GM18508 (cell line): ENCODE measurements around the gene HERC2.
"Not testable (repeated sequence)": the region's sequence is repeated elsewhere in the genome, so short reads cannot be mapped to it uniquely, and the experiment has no call there.

Experiments used
- ATAC-seq: cut with Tn5 transposase; IDR thresholded peaks from one replicate; pipeline ENCODE4 v1.9.1; 2021; ENCODE audit warnings: moderate number of reproducible peaks; ENCODE audit not compliant: insufficient read depth, unreplicated experiment

Gene HERC2

GRCh38 chr15:28286659-28287058 lies 35.3 kb downstream of the HERC2 start:
- not testable (repeated sequence) for ATAC-seq

- ATAC-seq: no peak
Observed at GRCh38 chr15:28286031-28286430, 35.9 kb downstream of the HERC2 start.

GRCh38 chr15:28281876-28282275 lies 40.1 kb downstream of the HERC2 start:
- no peak for ATAC-seq

GRCh38 chr15:28274635-28275034 lies 47.3 kb downstream of the HERC2 start:
- ATAC-seq: no peak

GRCh38 chr15:28273873-28274610 lies 47.9 kb downstream of the HERC2 start:
- no peak for ATAC-seq

- ATAC-seq: no peak
Observed at GRCh38 chr15:28273468-28273867, 48.5 kb downstream of the HERC2 start.

GRCh38 chr15:28272587-28272986 lies 49.4 kb downstream of the HERC2 start:
- ATAC-seq: no peak

GRCh38 chr15:28271697-28272260 lies 50.2 kb downstream of the HERC2 start:
- no peak for ATAC-seq

- no peak for ATAC-seq
Observed at GRCh38 chr15:28269097-28269496, 52.9 kb downstream of the HERC2 start.

- ATAC-seq: no peak
Observed at GRCh38 chr15:28267727-28268126, 54.3 kb downstream of the HERC2 start.

GRCh38 chr15:28265334-28266019 lies 56.5 kb downstream of the HERC2 start:
- no peak for ATAC-seq

GRCh38 chr15:28264166-28264565 lies 57.8 kb downstream of the HERC2 start:
- ATAC-seq: peak; percentile 38

GRCh38 chr15:28262438-28262837 lies 59.5 kb downstream of the HERC2 start:
- ATAC-seq: no peak

GRCh38 chr15:28260722-28261121 lies 61.3 kb downstream of the HERC2 start:
- no peak for ATAC-seq

GRCh38 chr15:28260317-28260716 lies 61.7 kb downstream of the HERC2 start:
- no peak for ATAC-seq

- ATAC-seq: no peak
Observed at GRCh38 chr15:28255965-28256364, 66.0 kb downstream of the HERC2 start.

- ATAC-seq: no peak
Observed at GRCh38 chr15:28252831-28253230, 69.1 kb downstream of the HERC2 start.

- ATAC-seq: no peak
Observed at GRCh38 chr15:28246605-28247004, 75.4 kb downstream of the HERC2 start.

GRCh38 chr15:28243901-28244300 lies 78.1 kb downstream of the HERC2 start:
- ATAC-seq: no peak

- ATAC-seq: no peak
Observed at GRCh38 chr15:28243399-28243798, 78.6 kb downstream of the HERC2 start.

GRCh38 chr15:28238296-28238695 lies 83.7 kb downstream of the HERC2 start:
- ATAC-seq: not testable (repeated sequence)

GRCh38 chr15:28231743-28232142 lies 90.2 kb downstream of the HERC2 start:
- ATAC-seq: not testable (repeated sequence)
